HFFc6 (cell line): ENCODE data around the gene S100Z. TPM values are rescaled to one million over a fixed set of nuclear protein-coding genes. Genes with fewer than 3 reads are reported as not detected.

Experiments
- DNase-seq: peaks from one replicate; pipeline ENCODE4 v3.0.0-alpha.2; 2018
- H3K27ac Mint-ChIP-seq: 2 replicates; pipeline ENCODE4 v1.8.0; 2020; ENCODE audit warnings: mild to moderate bottlenecking, mixed read lengths
- H3K27me3 Mint-ChIP-seq: 2 replicates; pipeline ENCODE4 v1.8.0; 2021; ENCODE audit warnings: mild to moderate bottlenecking, moderate library complexity, mixed read lengths; ENCODE audit not compliant: insufficient read depth
- H3K36me3 Mint-ChIP-seq: 2 replicates; pipeline ENCODE4 v1.8.0; 2021; ENCODE audit warnings: low read depth, mixed read lengths
- H3K4me1 Mint-ChIP-seq: 2 replicates; pipeline ENCODE4 v1.8.0; 2020; ENCODE audit warnings: low read depth, mixed read lengths
- H3K4me3 Mint-ChIP-seq: 2 replicates; pipeline ENCODE4 v1.8.0; 2020; ENCODE audit warnings: mild to moderate bottlenecking, moderate library complexity, mixed read lengths
- H3K9me3 Mint-ChIP-seq: 2 replicates; pipeline ENCODE4 v1.8.0; 2020; ENCODE audit warnings: mild to moderate bottlenecking, mixed read lengths
- CTCF ChIP-seq: fragments of 200-600 bp; sonication (generic); IDR thresholded peaks from 2 replicates; pipeline ENCODE4 v1.5.0; 2021; ENCODE audit warnings: antibody characterized with exemption, mild to moderate bottlenecking
- total RNA-seq, 6 experiments: library from RNA; stranded (reverse); fragmentation: NEBNext Ultra II Directional; extraction: Animal tissue kit (Norgen Biotek cat#: 25700); gene quantifications; 2 replicates in 1 of 6; 3 replicates in 5 of 6; pipeline ENCODE4 v1.2.3, GENCODE V29; 2021

The S100Z gene
- total RNA-seq, 6 experiments from 2014 or later = not detected

- no peak for TF ChIP-seq CTCF
- DNase-seq = no peak
- Mint-ChIP-seq H3K27ac (no peak overlapping the region), H3K4me1 (no peaks in the 10 kb centered on the region), H3K27me3 (peaks cover 21% of the 10 kb centered on the region), H3K36me3 (no peaks in the 10 kb centered on the region), H3K4me3 (no peak overlapping the region), H3K9me3 (no peaks in the 10 kb centered on the region)
Measured at GRCh38 chr5:76920491-76920890, 70.7 kb downstream of the S100Z start.

GRCh38 chr5:76926329-76927105 is 76.7 kb downstream of the S100Z start:
- Mint-ChIP-seq H3K4me3 (no peak overlapping the region), H3K36me3 (no peaks in the 10 kb centered on the region), H3K27me3 (peaks cover 34% of the 10 kb centered on the region), H3K4me1 (peaks cover 13% of the 10 kb centered on the region), H3K27ac (no peak overlapping the region), H3K9me3 (no peaks in the 10 kb centered on the region)
- TF ChIP-seq CTCF = no peak
- no peak for DNase-seq

GRCh38 chr5:76927961-76928360 is 78.1 kb downstream of the S100Z start:
- Mint-ChIP-seq H3K4me1 (peaks cover 13% of the 10 kb centered on the region), H3K36me3 (no peaks in the 10 kb centered on the region), H3K4me3 (no peak overlapping the region), H3K27me3 (peaks cover 25% of the 10 kb centered on the region), H3K9me3 (no peaks in the 10 kb centered on the region), H3K27ac (no peak overlapping the region)
- no peak for DNase-seq
- no peak for TF ChIP-seq CTCF

- DNase-seq = no peak
- Mint-ChIP-seq H3K36me3 (peaks cover 6% of the 10 kb centered on the region; the same call in 1 of the 2 replicates), H3K4me1 (peaks cover 13% of the 10 kb centered on the region), H3K4me3 (no peak overlapping the region), H3K27me3 (peaks cover 30% of the 10 kb centered on the region), H3K9me3 (no peaks in the 10 kb centered on the region), H3K27ac (no peak overlapping the region)
- TF ChIP-seq CTCF = no peak
Measured at GRCh38 chr5:76930083-76930482, 80.3 kb downstream of the S100Z start.

GRCh38 chr5:76938177-76938576 is 88.4 kb downstream of the S100Z start:
- Mint-ChIP-seq H3K9me3 (no peaks in the 10 kb centered on the region), H3K4me3 (no peak overlapping the region), H3K27me3 (peaks cover 12% of the 10 kb centered on the region), H3K4me1 (peaks cover 33% of the 10 kb centered on the region), H3K36me3 (peaks cover 6% of the 10 kb centered on the region; the same call in 1 of the 2 replicates), H3K27ac (no peak overlapping the region)
- no peak for DNase-seq
- TF ChIP-seq CTCF = no peak
